22Rv1 (cell line): ENCODE measurements around the gene CARD10.

Source experiments
- CTCF ChIP-seq: fragments of 450-650 bp; IDR thresholded peaks from 2 replicates; pipeline ENCODE4 v1.5.1; 2017; ENCODE audit warnings: mild to moderate bottlenecking
- ZFX ChIP-seq: fragments of 450-650 bp; IDR thresholded peaks from 2 replicates; pipeline ENCODE4 v1.6.1; 2017; ENCODE audit warnings: antibody characterized with exemption, borderline replicate concordance

- no peak for TF ChIP-seq CTCF
- TF ChIP-seq ZFX, result no peak
Observed at GRCh38 chr22:37464181-37464580, 55.0 kb downstream of the CARD10 start.
